Measurements from ENCODE around the gene WDR47.

DNA sequence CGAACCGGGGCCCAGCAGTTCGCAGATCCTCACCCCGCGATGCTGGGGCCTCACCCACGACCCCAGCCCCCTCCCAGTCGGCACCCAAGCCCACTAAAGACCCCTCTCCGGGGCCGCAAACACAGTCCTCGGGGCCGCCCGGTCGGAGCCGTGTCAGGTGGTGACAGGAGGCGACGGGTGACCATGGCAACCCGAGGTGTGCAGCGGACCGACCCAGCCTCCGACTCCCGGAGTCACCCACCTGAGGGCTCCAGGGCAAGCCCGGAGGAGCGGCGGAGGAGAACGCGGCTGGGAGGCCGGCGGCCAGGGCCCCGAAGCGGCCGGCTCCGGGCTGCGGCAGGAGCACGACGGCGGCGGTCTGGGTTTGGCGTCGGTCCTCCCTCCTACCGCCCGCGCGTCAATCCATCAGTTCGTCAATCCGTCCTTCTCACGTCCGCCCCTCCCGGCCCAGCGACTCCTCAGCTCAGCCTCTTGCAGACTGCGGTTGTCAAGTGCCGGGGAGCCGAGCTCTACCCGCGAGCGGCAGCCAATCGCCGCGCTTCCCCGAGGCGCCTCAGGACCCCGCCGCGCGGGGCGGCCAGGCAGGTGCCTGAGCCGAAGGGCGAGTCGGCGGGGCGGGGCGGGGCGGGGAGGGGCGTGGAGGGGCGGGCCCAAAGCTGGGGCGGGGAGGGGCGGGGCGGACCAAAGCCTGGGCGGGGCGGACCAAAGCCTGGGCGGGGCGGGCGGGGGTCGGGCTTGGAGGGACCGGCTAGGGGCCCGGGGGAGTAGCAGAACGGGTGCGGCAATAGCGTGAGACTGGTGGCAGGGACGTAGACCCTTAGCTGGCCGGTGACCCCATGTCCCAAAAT is at the start of gene WDR47:
- TF ChIP-seq GLIS3 (CRISPR knock-in tag; IDR thresholded peaks at IDR 0.05) (no peak), ZNF8 (CRISPR knock-in tag; IDR thresholded peaks at IDR 0.05) (no peak), SNAI2 (CRISPR knock-in tag; IDR thresholded peaks at IDR 0.05) (no peak)
